ENCODE measurements around the gene TRIM14.

Gene TRIM14

DNA sequence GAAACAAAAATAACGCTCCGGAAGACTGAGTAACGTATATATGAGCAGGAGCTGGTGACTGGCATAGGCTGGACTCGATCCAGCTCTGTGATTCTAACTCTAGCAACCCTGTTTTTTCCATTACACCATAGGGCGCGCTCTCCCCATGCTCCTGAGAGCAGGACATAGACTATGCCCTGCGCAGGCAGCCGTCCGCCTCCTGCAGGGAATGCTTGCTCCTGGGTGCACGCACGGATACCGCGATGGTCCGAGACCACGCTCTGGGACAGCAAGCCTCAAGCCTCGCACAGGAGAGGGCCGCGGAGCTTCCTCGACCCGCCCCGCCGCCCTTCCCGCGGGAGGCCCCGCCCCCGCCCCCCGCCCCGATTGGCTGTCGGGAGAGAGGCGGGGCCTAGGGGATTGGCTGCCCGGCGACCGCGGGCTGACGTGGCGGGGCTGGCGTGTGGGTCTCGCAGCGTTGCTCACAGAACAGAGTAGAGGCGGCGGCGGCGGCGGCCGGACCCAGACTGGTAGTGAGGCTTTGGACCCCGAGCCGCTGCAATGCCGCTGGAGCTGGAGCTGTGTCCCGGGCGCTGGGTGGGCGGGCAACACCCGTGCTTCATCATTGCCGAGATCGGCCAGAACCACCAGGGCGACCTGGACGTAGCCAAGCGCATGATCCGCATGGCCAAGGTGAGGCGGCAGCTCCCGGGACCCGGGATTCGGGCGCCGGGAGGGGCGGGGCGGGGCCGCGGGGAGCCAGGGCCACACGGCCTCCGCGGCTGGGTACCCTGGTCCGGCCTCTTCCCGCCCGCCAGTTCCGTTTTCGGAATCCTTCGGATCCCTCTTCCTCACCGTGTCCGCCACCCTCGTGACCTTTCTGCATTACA, 62.5 kb downstream of the TRIM14 start, which contains the start of gene NANS:
TSS of gene NANS (plus strand) at position 464 of the 869 bp plus-strand sequence. CDS start at position 541, 77 bp downstream.
- DNase-seq (ENCODE audit: low read depth in 3 of 3, low spot score in 1 of 3): peak; percentile 76 to 84 (median 78)

DNA sequence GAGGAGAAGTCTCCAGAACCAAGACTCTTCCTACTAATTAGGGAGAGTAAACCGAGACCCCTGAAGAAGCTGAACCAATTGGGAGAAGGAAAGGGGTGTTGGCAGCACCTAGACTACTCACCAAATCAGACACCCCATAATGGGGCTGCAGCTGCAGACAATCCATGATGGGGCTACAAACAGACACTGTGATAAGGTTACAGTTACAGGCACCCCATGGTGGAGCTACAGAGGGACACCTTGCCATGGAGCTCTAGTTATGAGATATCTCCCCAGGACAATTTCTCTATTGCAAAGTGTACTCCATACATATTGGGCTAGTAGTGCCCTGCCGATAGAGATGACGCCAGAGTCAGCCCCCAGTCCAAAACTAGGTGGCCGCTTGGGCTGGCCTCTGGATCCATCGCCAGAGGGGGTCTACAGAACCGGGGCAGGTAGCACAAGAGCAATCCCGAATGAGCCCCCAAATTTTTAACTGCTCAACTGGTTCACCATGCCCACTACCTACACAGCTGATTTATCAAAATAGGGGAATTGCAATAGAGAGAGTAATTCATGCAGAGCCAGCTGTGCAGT, 64.6 kb downstream of the TRIM14 start:
- no peak for DNase-seq (ENCODE audit: low read depth in 3 of 3, low spot score in 1 of 3)

DNA sequence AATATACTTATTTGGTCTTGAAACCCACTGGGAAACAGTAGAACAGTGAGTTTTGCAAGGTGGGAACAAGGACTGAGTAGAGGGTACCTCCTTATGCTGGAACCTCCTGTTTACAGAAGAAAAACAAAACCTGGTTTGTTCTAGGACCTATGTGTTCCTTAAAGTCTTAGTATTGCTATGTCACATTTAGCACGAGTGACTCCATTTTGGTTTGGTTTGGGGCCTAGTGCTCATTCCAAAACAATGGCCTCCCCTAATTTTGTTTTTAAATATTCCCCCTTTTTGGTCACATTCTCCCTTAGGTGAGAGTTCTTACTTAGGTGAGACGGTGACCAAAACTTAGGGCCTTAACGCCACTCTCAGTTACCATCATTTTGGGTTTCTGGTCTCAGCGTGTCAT, 68.7 kb downstream of the TRIM14 start:
- DNase-seq (ENCODE audit: low read depth in 3 of 3, low spot score in 1 of 3): no peak

DNA sequence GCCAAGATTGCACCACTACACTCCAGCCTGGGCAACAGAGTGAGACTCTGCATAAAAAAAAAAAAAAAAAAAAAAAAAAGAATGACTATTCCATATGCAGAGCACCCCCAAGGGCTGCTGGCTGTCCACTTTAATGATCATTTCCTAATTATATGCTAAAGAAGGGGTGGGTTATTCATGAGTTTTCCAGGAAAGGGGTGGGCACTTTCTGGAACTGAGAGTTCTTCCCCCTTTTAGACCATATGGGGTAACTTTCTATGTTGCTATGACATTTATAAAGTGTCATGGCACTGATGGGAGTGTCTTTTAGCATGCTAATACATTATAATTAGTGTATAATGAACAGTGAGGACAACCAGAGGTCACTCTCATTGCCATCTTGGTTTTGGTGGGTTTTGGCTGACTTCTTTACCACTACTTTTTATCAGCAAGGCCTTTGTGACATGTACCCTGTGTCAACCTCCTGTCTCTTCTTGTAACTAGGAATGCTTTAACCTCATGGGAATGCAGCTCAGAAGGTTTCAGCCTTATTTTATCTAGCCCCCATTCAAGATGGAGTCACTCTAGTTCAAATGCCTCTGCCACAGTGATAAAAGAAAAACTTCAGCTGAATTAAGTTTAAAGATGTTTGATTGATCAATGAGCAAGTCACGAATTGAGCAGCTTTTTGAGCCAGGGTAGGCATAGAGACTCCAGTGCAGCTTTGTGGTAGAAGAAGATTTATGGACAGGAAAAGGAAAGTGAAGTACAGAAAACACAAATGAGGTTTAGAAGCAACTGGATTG, 69.5 kb downstream of the TRIM14 start:
- no peak for DNase-seq (ENCODE audit: low read depth in 3 of 3, low spot score in 1 of 3)

DNA sequence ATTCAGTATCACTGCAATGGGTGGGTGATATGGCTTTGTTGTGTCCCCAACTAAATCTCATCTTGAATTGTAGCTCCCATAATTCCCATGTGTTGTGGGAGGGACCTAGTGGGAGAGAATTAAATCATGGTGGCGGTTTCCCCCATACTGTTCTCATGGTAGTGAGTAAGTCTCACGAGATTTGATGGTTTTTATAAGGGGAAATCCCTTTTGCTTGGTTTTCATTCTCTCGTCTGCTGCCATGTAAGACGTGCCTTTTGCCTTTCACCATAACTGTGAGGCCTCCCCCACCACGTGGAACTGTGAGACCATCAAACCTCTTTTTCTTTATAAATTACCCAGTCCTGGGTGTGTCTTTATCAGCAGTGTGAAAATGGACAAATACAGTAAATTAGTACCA, 72.0 kb downstream of the TRIM14 start:
- no peak for DNase-seq (ENCODE audit: low read depth in 3 of 3, low spot score in 1 of 3)

GRCh38 chr9:98046180-98046543, 72.9 kb downstream of the TRIM14 start:
- DNase-seq (ENCODE audit: low read depth in 3 of 3, low spot score in 1 of 3): no peak

DNA sequence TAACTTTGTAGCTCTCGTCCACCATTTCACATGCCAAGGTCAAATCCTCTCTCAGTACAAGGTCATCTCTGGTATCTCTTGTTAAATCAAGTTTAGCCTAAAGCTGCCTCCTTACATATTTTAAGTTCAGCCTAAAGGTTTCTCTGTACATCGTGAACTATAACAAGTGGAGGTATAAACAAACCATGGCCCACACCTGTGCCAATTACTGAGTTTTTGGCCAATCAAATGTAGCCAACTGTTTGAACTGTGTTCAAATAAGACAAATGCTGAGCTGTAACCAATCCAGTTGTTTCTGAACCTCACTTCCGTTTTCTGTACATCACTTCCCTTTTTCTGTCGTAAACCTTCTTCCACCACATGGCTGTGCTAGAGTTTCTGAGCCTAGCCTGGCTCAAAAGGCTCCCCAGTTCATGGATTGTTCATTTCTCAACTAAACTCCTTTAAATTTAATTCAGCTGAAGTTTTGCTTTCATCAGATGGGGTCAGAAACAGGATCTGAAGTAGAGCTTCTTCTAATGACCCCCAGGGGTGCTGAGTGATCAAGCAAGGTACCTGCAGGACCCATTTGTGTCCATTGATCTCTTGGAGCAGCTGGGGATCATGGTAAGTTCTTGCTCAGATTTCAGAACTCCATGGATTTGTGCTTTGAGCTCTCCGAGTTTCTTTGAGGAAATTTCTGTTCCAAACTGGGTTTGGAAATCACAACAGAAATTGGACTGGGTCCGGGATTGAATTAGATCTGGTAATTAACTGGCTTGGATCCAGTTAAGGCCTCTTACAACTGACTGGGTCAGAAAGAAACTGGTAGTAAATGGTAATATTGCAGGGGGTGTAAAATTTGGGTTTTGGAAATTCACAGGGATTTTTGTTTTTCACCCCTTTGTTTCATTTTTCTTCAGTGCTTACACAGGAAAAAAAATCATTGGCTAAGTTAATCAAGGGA, 73.5 kb downstream of the TRIM14 start:
- DNase-seq (ENCODE audit: low read depth in 3 of 3, low spot score in 1 of 3): no peak

DNA sequence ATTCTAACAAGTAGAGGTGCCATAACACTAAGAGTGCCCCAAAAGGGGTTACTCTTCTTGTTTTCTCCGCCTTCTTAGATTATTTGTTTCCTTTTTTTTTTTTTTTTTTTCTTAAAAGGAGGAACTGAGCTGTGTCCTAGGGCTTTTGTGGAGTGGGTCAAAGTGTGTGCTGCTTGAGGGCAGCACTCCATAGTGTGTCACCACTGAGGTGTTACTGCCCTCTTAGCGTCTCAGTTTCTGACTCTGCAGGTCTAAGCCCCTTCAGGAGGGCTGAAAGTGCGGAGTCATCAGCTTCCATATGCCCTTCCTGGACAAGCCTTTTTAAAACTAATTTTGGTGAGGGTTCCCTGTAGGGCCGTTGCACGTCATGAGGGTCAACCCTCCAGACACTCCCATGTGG, 75.1 kb downstream of the TRIM14 start:
- DNase-seq (ENCODE audit: low read depth in 3 of 3, low spot score in 1 of 3): no peak

GRCh38 chr9:98040212-98040611, 78.8 kb downstream of the TRIM14 start:
- DNase-seq (ENCODE audit: low read depth in 3 of 3, low spot score in 1 of 3): no peak

- no peak for DNase-seq (ENCODE audit: low read depth in 3 of 3, low spot score in 1 of 3)
Observed at GRCh38 chr9:98039607-98040017, 79.4 kb downstream of the TRIM14 start.

GRCh38 chr9:98038958-98039357, 80.1 kb downstream of the TRIM14 start:
- no peak for DNase-seq (ENCODE audit: low read depth in 3 of 3, low spot score in 1 of 3)

GRCh38 chr9:98037357-98037756, 81.7 kb downstream of the TRIM14 start:
- no peak for DNase-seq (ENCODE audit: low read depth in 3 of 3, low spot score in 1 of 3)

DNA sequence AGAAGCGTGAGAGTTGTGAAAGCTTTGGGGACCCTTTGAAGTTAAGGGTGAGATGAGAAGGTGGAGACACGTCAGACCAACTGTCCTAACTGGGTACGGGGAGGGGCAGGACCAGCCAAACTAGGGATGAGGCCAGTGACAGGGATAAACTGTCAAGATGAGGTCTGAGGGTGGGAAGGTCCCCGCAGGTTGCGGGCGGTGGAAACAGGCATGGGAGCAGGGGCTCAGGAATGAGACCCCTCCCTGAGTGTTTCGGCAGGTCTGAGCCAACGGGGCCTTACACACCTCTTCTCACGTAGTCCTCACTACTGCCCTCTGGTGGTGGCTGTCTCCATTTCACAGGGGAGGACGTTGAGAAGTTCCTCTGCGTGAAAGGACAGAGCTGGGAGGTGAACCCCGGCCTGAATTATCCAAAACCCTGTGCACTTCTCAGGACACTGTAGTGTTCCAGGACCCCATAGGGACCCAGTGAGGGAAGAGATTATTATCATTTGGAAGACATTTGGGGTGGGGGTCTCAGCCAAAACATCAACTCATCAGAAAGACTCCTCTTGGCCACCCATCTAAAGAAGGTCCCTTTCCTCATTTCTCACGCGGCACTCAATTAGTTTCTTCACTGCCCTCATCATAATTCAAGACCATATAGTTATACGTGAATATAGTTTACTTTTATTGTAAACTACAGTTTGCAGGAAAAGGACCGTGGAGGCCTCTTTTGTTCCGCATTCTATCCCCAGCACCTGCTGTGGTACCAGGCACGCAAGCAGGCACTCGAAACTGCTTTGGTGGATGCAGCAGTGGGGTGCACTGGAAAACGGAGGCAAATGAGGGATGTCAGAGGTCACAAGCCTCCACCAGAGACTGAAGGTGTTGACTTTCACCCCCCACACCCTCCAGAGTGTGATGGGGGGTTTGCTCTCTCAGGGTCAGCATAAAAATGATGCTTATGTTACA, 84.2 kb downstream of the TRIM14 start:
- DNase-seq (ENCODE audit: low read depth in 3 of 3, low spot score in 1 of 3): peak; percentile 79 to 87 (median 82)

DNA sequence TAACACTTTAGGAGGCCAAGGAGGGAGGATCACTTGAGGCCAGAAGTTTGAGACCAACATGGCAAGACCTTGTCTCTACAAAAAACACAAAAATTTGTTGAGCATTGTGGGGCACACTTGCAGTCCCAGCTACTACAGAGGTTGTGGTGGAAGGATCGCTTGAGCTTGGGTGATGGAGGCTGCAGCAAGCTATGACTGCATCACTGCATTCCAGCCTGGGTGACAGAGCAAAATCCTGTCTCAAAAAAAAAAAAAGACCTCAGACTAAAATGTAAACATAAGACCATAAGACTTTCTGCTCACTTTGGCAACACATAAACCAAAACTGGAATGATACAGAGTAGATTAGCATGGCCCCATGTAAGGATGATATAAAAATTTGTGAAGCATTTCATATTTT, 87.1 kb downstream of the TRIM14 start:
- DNase-seq (ENCODE audit: low read depth in 3 of 3, low spot score in 1 of 3): no peak

GRCh38 chr9:98031169-98031568, 87.9 kb downstream of the TRIM14 start:
- no peak for DNase-seq (ENCODE audit: low read depth in 3 of 3, low spot score in 1 of 3)

GRCh38 chr9:98024702-98025101, 94.3 kb downstream of the TRIM14 start:
- no peak for DNase-seq (ENCODE audit: low read depth in 3 of 3, low spot score in 1 of 3)

GRCh38 chr9:98022447-98022846, 96.6 kb downstream of the TRIM14 start:
- no peak for DNase-seq (ENCODE audit: low read depth in 3 of 3, low spot score in 1 of 3)

GRCh38 chr9:98021306-98022040, 97.5 kb downstream of the TRIM14 start:
- DNase-seq (ENCODE audit: low read depth in 3 of 3, low spot score in 1 of 3): no peak
